ENCODE data around the gene ADPGK. TPM values are rescaled to one million over a fixed set of nuclear protein-coding genes. Genes with fewer than 3 reads are reported as not detected.

Gene ADPGK
- total RNA-seq, 1 experiment from 2014 or later, result 54.8 TPM

DNA sequence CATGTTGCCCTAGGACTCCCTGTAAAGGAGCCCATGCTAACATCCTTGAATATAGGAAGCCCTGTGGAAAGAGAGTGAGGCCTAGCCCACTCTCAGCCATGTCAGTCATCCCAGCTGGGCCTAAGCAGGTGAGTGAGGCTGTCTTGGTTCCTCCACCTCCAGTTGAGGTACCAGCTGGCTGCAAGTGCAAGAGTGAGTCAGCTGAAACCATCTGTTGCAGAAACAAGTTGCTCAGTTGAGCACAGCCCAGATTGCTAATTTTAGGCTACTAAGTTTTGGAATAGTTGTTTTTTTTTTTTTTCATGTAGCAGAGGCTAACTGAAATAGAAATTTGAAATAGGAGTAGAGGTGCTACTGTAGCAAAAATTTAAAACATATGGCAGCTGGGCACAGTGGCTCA is 43.7 kb upstream of the ADPGK start:
- H3K9ac ChIP-seq (ENCODE audit: extremely low read depth, insufficient read length, low read length), result no peak overlapping the region

More for the DNA sequence above, 43.7 kb upstream of the ADPGK start:
- Histone ChIP-seq H2AFZ (ENCODE audit: low read length) (no peak overlapping the region), H3K23me2 (ENCODE audit: insufficient read length, low read depth, low read length, poor library complexity, severe bottlenecking) (no peaks in the 10 kb centered on the region), H4K91ac (ENCODE audit: insufficient read length, low read depth, low read length) (no peak overlapping the region), H4K5ac (ENCODE audit: insufficient read length, low read depth, low read length) (no peak overlapping the region), H3K56ac (ENCODE audit: insufficient read length, low read depth, low read length) (no peak overlapping the region), H2BK15ac (ENCODE audit: low read depth, low read length) (no peak overlapping the region), H2BK20ac (ENCODE audit: low read depth, low read length, poor library complexity, severe bottlenecking) (no peak overlapping the region), H2BK5ac (ENCODE audit: insufficient read length, low read length) (no peak overlapping the region), H3K4me1 (ENCODE audit: insufficient read depth, low read length) (no peaks in the 10 kb centered on the region), H4K20me1 (ENCODE audit: control insufficient read depth, insufficient read depth, insufficient read length) (no peaks in the 10 kb centered on the region), H3K14ac (ENCODE audit: insufficient read depth, low read length) (no peak overlapping the region), H3K4ac (ENCODE audit: low read depth, low read length) (no peak overlapping the region), H2AK5ac (ENCODE audit: insufficient read length, low read length) (no peak overlapping the region), H3K79me2 (ENCODE audit: insufficient read depth, low read length) (no peaks in the 10 kb centered on the region), H3K79me1 (ENCODE audit: insufficient read depth, low read depth, low read length, poor library complexity, severe bottlenecking) (no peaks in the 10 kb centered on the region), H3K18ac (ENCODE audit: insufficient read length, low read depth, low read length) (no peak overlapping the region), H2BK12ac (ENCODE audit: insufficient read length, low read depth, low read length) (no peak overlapping the region), H3K4me2 (ENCODE audit: insufficient read depth, insufficient read length, low read length) (no peak overlapping the region), H3K27me3 (ENCODE audit: insufficient read depth, low read length) (no peaks in the 10 kb centered on the region), H3T11ph (ENCODE audit: low read length) (no peak overlapping the region), H4K8ac (replicated peaks; ENCODE audit: insufficient read length, low read depth, low read length) (no peak overlapping the region), H3K27ac (ENCODE audit: insufficient read length, low read depth, low read length) (no peak overlapping the region), H2BK120ac (ENCODE audit: low read depth, low read length, poor library complexity, severe bottlenecking) (no peak overlapping the region), H3K23ac (ENCODE audit: insufficient read length, low read depth, low read length) (no peak overlapping the region), H3K9me3 (ENCODE audit: control insufficient read depth, low read depth, low read length) (no peaks in the 10 kb centered on the region)
- Mint-ChIP-seq H3K9me3 (peaks cover 0 to under 1% of the 10 kb centered on the region in 2 experiments; a peak in 1 of 5 replicates), H3K27me3 (ENCODE audit: low read depth) (no peaks in the 10 kb centered on the region; the same call in none of the 2 replicates), H3K36me3 (ENCODE audit: insufficient read depth in 1 of 3, low read depth in 3 of 3) (no peaks in the 10 kb centered on the region), H3K27ac (no peak overlapping the region; a peak in 1 of 7 replicates), H3K4me1 (no peaks in the 10 kb centered on the region), H3K4me3 (no peak overlapping the region)
- no peak for DNase-seq
- TF ChIP-seq, protein P1, sequence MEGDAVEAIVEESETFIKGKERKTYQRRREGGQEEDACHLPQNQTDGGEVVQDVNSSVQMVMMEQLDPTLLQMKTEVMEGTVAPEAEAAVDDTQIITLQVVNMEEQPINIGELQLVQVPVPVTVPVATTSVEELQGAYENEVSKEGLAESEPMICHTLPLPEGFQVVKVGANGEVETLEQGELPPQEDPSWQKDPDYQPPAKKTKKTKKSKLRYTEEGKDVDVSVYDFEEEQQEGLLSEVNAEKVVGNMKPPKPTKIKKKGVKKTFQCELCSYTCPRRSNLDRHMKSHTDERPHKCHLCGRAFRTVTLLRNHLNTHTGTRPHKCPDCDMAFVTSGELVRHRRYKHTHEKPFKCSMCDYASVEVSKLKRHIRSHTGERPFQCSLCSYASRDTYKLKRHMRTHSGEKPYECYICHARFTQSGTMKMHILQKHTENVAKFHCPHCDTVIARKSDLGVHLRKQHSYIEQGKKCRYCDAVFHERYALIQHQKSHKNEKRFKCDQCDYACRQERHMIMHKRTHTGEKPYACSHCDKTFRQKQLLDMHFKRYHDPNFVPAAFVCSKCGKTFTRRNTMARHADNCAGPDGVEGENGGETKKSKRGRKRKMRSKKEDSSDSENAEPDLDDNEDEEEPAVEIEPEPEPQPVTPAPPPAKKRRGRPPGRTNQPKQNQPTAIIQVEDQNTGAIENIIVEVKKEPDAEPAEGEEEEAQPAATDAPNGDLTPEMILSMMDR (conservative IDR thresholded peaks at IDR 0.05), result no peak
